Right lung (tissue), 5 donors: ENCODE data around the gene FDXR. TPM values are rescaled to one million over a fixed set of nuclear protein-coding genes. Genes with fewer than 3 reads are reported as not detected.

Experiments used
- DNase-seq, 2 donors: peaks; one replicate each; pipeline ENCODE4 v3.0.0-alpha.2; 2013
- polyA plus RNA-seq, 5 donors: library from polyadenylated mRNA; unstranded; fragments of 120-200 nt; gene quantifications; one replicate each; pipeline versions ENCODE4 v1.2.1 to v1.2.3, GENCODE V29; 2013; ENCODE audit warnings: inconsistent platforms in 1 of 5, low replicate concordance in 1 of 5; ENCODE audit not compliant: insufficient read length in 5 of 5, insufficient read depth in 1 of 5

FDXR gene
- polyA plus RNA-seq, 5 donors = 4.6 to 8.3 (median 7.5) TPM

DNA sequence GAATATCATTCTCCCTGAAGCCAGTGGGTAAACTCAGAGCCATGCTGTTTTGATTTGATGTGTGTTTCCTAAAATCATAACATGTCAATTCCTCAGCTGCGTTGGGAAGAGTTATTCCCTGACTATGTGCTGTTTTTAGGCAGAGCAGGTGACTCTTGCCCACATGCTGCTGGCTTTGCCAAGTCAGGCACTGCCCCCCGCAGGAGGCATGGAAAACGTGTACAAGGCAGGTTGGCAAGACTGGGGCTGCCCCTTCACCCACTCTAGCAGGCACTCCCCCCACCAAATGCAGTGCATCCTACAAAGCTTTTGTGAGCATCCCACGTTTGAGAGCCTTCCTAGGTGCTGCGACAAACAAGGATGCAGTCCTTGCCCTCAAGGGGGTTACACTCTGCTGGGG is 58.3 kb downstream of the FDXR start:
- no peak for DNase-seq

Other genes with a start within 250 kb of the FDXR start
- gene CD300E, start 249.3 kb downstream of the FDXR start, polyA plus RNA-seq = under 1 TPM; 0.29 to 0.46 (median 0.41) TPM
- gene CD300LF, start 160.1 kb downstream of the FDXR start, polyA plus RNA-seq = under 1 TPM; 0.54 to 0.68 (median 0.62) TPM
- 10 to 100 TPM in 3 of 5 donors, 1 to 10 TPM in 2; 9.1 to 11.3 (median 10.5) TPM for gene RAB37, start 135.7 kb downstream of the FDXR start, polyA plus RNA-seq
- gene NHERF1, start 124.4 kb downstream of the FDXR start, polyA plus RNA-seq = 10 to 100 TPM; 37.9 to 74.9 (median 44.8) TPM
- gene NAT9, start 96.6 kb downstream of the FDXR start, polyA plus RNA-seq = 10 to 100 TPM; 39.2 to 55.3 (median 47.9) TPM
- under 1 TPM; 0.15 to 0.38 (median 0.21) TPM for gene GRIN2C, start 13.1 kb downstream of the FDXR start, polyA plus RNA-seq
- gene FADS6, start 20.6 kb upstream of the FDXR start, polyA plus RNA-seq = under 1 TPM in 4 of 5 donors, not detected in 1; 0.09 to 0.18 (median 0.10) TPM
- under 1 TPM in 4 of 5 donors, not detected in 1; 0.05 to 0.22 (median 0.12) TPM for gene USH1G, start 50.3 kb upstream of the FDXR start, polyA plus RNA-seq
- gene OTOP2, start 51.3 kb upstream of the FDXR start, polyA plus RNA-seq = not detected
- not detected for gene OTOP3, start 62.9 kb upstream of the FDXR start, polyA plus RNA-seq
- gene HID1, start 99.8 kb upstream of the FDXR start, polyA plus RNA-seq = 10 to 100 TPM; 48.9 to 76.3 (median 64.6) TPM
- 10 to 100 TPM in 4 of 5 donors, 1 to 10 TPM in 1; 9.4 to 19.7 (median 12.5) TPM for gene CDR2L, start 114.6 kb upstream of the FDXR start, polyA plus RNA-seq
- 10 to 100 TPM; 20.5 to 28.2 (median 24.6) TPM for gene MRPL58, start 139.7 kb upstream of the FDXR start, polyA plus RNA-seq
- gene ATP5PD, start 174.0 kb upstream of the FDXR start, polyA plus RNA-seq = 100 to 1,000 TPM; 200 to 252 (median 213) TPM
- gene KCTD2, start 174.2 kb upstream of the FDXR start, polyA plus RNA-seq = 10 to 100 TPM; 25.0 to 29.1 (median 28.6) TPM
- 10 to 100 TPM; 16.1 to 26.8 (median 23.3) TPM for gene SLC16A5, start 215.0 kb upstream of the FDXR start, polyA plus RNA-seq
- 10 to 100 TPM; 11.7 to 17.2 (median 15.1) TPM for gene ARMC7, start 237.0 kb upstream of the FDXR start, polyA plus RNA-seq